ENCODE data around the gene ITGB2.

Gene ITGB2

DNA sequence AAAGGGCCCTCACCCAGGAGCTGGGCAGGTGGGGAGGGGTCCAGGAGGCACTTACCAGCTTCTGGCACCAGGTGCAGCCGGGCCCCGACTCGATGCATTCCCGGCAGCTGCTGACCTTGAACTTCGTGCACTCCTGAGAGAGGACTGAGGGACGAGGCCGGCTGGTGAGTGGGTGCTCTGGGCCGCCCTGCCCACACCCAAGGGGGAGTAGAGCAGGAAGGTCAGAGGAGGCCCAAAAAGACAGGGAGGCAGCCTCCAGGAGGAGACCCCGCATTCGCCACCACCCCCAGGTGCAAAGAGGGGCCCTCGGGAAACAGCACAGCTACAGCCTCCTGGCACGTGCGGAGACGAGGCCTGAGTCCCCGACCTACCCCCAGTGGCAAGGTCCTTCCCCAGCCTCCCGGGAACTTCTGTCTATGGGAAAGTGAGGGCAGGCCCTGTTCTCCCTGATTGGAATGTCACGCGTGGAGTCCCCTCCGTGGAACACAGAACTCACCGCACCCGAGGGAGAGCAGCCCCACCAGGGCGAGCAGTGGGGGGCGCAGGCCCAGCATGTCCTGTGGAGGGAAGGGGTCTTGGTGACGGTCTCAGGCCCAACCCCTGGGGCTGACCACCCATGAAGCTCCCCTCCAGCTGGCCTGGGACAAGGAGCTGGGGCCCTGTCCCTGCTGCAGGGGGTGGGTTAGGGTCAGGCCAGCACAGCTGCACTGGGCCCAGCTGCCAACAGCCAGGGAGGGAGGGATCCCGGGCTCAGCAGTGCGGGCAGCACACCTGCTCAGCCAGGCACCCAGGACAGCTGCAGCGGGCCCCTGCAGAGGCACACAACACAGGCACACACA lies 10.3 kb downstream of the ITGB2 start:
- DNase-seq (ENCODE audit: low read depth in 2 of 2), result no peak

DNA sequence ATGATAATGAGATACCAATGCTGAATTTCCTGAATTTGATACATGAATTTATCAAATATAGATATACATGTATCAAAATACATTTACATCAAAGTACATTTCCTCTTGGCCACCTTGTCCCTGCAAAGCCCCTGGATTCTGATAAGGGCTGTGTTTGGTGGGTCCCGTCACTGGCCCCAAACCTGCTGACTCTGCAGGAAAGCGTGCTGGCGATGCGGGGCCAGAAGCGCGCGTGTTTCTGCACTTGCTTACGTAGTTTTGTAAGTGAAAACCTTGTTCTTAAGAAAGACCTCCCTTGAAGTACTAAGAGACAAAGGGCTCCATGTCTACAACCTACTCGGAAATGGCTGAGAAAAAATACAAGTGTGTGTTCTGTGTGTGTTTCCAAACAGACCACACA lies 11.0 kb downstream of the ITGB2 start:
- no peak for DNase-seq (ENCODE audit: low read depth in 2 of 2)

DNA sequence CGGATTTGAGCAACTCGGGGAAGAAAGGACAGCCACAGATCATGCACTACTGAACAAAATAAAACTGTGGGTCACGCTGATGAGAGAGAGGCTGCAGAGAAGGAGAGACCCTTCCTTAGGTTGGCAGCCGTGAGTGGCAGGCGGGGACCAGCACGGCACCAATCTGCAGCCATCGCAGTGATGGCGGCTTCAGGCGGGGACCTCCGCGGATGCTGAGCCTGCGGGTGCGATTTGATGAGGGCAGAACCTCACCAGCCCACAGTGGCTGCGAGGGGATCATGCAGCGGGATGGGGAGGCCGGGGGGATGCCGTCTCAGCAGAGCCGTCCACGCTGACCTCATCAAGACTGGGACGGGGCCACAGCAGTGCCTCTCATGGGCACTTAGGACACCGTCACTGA lies 11.8 kb downstream of the ITGB2 start:
- DNase-seq (ENCODE audit: low read depth in 2 of 2), result no peak

DNA sequence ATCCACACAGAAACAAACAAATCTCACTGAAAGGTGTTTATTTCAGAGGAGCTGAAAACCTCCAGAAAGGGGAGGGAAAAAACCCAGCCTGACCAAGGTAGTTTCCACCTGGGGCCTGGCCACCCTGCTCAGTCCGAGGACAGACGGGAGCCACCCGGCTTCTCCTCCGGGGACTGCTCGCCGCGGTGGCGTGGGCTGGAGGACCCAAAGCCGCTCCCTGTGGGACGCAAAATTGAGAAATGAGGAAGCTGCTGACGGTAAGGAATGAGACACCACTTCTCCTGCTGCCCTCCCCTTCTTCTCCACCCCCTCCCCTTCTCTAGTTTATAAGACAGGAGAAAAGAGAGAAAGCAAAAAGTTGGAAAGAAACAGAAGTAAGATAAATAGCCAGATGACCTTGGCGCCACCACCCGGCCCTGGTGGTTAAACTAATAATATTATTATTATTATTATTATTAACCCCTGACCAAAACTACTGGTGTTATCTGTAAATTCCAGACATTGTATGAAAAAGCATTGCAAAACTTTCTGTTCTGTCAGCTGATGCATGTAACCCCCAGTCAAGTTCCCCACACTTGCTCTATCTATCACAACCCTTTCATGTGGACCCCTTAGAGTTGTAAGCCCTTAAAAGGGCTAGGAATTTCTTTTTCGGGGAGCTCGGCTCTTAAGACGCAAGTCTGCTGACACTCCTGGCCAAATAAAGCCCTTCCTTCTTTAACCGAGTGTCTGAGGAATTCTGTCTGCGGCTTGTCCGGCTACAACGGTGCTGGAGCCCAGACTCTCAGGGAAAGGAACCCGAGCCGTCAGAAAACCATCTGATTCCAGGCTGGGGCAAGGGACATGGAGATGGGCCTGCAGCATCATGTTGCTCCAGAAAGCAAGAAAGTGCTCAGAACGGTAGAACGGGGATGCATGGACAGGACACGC lies 12.5 kb downstream of the ITGB2 start:
- no peak for DNase-seq (ENCODE audit: low read depth in 2 of 2)

DNA sequence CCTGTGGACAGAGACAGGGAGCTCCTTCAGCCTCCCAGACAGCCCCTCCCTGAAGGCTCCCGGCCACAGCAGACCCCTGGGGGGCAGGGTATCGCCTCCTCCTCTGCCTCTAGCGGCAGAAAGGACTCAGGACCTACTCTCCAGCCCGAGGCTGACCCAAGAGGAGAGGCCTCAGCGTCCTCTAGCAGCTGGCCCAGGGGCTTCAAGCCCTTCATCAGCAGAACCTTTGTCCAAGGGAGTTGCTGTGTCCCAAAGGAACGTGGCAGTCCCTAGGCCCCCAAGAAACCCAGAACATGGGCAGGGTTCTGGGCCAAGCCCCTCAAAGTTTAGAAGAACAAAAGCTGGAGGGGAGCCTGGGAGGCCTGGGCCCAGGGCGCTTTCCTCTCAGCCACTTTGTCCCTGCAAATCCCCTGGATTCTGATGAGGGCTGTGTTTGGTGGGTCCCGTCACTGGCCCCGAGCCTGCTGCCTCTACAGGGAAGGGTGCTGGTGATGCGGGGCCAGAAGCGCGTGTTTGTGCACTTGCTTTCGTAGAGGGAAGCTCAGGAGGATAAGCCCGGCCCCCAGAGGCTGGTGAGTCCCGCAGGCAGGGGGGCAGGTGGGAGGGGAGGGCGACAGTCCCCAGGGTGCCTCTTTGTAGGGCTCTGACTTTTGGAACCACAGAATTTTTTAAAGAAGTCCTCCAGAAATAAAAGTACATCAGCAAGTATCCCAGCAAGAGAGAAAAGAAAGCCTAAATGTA lies 13.3 kb downstream of the ITGB2 start:
- DNase-seq (ENCODE audit: low read depth in 2 of 2), result no peak

DNA sequence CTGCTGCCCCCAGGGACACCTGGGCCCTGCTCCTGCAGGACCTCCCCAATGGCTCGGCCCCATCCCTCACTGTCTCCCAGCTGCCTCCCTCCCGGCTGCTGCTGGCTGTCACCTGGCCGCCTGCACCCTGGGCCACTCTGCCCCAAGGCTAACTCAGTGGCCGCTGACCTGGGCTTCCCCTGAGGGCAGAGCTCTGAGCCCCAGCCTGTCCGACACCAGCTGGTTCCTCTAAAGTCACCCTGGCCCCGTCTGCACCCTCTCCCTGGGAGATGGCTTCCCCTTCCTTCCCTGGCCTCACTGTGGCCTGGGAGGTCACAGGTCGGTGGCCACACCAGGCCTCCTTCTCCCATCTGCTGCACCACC lies 15.0 kb downstream of the ITGB2 start:
- no peak for DNase-seq (ENCODE audit: low read depth in 2 of 2)

DNA sequence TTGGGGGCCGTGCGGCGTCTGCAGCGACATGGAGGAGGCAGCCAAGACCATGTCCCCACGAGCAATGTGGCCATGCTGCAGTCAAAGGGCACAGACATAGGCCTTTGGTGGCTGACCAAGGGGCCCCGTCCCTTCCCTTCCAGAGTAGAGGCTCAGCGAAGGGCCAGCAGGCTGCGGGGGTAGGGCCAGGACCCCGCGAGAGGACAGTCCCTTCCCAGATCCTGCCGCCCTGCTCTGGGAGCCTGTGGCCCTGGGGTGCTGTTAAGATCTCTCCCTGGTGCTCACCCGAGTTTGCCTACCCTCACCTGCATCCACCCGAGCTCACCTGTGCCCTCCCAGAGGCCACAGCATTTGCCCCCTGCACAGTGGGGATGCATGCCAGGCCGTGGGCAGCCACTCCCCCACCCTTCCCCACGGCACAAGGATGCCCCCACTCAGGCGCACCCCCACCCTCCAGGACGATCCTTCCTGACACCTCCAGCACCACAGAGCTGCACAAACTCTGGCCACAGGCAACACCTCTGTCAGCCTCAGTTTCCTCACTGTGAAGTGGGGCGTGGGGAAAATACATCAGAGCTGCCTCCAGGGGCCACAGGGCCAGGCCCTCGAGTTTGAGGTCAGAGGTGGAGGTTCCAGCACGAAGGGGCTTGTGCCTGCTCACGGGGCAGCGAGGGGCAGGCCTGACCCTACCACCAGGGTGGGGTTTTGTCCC lies 15.5 kb downstream of the ITGB2 start:
- no peak for DNase-seq (ENCODE audit: low read depth in 2 of 2)

DNA sequence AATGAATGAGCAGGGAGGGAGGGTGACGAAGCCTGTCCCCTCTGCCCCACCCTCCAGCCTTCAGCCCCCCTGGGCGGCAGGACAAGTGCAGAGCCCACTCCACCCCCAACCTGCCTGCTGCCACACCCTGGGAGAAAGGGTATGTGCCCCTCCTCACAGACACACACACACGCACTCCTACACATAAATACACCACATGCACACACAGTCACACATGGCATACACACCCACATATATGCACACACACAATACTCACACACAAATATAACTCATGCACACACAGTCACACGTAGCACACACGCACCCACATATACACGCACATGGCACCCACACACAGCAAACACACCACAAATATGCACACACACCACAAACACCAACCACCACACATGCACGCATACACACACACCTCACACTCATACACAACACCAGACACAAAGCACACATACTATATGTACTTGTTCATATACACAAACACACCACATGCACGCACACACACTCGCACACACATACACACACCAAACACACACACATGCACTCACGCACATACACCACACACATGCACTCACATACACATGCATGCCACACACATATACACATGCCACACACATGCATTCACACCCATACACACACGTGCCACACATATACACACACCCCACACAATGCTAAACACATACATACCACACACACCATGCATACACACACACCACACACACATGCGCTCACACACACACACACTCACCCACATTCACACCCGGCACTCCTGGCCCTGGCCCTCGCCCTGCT lies 16.4 kb downstream of the ITGB2 start:
- DNase-seq (ENCODE audit: low read depth in 2 of 2), result no peak

DNA sequence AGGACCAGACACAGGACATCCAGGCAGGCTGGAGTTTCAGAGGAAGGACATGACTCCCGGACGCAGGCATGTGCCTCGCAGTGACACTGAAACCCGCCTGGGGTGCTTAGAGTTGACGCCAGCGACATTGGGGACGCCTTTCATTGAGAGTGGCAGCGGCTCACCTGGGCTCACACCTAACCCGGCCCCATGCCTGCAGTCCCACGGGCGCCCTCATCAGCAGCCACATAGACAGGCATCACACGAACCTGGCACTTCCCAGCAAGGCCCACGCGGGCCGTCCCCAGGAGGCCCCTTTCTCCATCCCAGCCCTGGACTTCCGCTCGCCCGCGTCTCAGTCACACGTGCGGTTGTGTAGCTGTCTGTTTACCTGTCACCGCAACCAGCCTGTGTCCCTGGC lies 17.0 kb downstream of the ITGB2 start:
- no peak for DNase-seq (ENCODE audit: low read depth in 2 of 2)

DNA sequence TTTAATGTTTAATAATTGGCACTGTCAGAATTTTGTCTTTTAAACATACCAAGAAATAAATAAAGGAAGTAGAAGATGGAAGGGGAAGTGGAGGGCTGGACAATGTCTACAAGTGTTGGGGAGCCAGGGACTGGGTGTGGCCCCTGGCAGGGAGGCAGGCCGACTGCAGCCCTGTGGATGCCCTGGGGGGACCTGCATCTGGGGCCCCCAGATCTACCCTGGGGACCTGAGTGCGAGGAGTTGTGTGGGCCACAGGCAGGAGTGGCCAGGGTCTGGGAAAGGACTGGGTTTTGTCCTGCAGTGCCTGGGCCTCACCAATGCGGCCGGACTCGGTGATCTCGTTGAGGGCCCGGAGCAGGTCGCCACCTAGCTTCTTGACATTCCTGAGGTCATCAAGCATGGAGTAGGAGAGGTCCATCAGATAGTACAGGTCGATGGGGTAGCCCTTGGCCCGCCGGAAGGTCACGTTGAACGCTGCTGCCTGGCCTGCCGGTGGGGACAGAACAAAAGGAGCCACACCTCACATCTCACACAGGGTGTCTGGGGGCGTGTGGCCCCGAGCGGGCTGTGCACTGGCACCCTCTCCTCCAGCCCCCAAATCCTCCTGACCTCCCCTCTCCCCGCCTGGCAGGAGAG lies 17.5 kb downstream of the ITGB2 start:
- DNase-seq (ENCODE audit: low read depth in 2 of 2), result no peak

DNA sequence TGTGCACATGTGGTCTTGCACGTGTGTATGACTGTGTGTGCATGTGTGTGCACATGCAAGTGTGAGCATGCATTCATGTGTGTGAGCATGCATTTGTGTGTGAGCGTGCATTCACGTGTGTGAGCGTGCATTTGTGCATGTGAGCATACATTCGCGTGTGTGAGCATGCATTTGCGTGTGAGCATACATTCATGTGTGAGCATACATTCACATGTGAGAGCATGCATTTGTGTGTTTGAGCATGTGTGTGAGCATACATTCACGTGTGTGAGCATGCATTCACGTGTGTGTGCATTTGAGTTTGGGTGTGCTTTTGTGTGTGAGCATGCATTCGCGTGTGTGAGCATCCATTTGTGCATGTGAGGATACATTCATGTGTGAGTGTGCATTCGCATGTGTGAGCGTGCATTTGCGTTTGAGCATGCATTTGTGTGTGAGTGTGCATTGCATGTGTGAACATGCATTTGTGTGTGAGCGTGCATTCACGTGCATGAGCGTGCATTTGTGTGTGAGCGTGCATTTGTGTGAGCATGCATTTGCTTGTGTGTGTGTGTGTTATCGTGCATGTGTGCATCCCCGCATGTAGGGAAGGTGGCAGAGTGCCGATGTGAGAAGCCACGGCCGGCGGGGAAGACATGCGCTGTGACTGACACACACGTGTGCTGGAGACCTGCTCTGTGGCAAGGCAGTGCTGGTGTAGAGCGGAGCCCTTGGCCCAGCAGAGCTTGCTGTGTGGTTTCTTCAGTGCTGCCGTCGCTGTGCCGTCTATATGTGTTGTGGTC lies 18.2 kb downstream of the ITGB2 start:
- no peak for DNase-seq (ENCODE audit: low read depth in 2 of 2)

DNA sequence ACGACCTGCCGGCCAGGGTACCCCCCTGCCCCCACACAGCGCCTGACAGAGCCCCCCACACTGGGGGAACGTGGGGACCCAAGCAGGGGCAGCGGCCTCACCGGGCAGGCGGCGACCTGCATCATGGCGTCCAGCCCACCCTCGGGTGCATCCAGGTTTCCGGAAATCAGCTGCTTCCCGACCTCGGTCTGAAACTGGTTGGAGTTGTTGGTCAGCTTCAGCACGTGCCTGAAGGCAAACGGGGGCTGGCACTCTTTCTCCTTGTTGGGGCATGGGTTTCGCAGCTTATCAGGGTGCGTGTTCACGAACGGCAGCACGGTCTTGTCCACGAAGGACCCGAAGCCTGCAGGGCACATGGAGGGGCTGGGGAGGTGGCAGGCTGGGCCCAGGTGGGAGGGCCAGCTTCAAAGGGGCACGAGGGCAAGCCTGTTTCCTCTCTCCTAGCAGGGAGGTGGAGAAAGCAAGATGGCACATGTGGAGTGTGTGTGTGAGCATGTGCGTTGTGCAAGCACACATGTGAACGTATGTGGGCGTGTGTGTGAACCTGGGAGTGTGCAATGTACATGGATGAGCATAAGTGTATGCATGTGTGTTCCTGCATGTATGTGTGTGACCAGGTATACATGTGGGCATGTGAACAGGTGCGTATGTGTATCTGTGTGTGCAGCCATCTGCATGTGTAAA lies 19.2 kb downstream of the ITGB2 start:
- DNase-seq (ENCODE audit: low read depth in 2 of 2), result no peak

DNA sequence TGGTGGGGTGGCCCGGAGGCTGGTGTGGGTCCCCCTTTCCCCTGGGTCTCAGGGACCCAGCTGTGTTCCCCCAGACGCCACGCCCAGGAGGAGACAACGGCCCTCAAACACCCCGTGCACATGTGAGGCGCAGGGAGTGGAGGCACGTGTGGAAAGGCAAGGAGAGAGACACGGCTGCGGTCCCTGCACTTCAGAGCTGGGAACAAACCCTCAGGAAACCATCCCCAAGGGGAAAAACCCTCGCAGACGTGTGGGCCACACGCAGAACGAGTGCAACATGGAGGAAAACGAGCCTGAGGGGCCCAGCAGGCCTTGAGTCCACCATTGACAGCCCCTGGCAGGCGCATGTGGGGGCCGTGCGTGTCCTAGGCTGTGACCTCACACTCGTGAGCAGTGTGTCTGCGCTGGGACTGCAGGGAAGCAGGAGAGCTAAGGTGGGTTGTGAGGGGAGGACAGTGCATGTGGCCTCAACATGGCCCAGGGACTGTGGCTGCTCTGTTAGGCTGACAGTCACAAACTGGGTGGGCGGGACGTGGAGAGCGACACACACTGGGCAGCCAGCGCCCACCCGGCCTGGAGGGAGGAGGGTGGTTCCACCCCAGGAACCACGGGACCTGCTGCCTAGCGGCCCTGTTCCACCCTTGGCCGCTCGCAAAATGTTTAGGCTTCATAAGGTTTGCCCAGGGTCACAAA lies 20.0 kb downstream of the ITGB2 start:
- DNase-seq (ENCODE audit: low read depth in 2 of 2), result no peak

DNA sequence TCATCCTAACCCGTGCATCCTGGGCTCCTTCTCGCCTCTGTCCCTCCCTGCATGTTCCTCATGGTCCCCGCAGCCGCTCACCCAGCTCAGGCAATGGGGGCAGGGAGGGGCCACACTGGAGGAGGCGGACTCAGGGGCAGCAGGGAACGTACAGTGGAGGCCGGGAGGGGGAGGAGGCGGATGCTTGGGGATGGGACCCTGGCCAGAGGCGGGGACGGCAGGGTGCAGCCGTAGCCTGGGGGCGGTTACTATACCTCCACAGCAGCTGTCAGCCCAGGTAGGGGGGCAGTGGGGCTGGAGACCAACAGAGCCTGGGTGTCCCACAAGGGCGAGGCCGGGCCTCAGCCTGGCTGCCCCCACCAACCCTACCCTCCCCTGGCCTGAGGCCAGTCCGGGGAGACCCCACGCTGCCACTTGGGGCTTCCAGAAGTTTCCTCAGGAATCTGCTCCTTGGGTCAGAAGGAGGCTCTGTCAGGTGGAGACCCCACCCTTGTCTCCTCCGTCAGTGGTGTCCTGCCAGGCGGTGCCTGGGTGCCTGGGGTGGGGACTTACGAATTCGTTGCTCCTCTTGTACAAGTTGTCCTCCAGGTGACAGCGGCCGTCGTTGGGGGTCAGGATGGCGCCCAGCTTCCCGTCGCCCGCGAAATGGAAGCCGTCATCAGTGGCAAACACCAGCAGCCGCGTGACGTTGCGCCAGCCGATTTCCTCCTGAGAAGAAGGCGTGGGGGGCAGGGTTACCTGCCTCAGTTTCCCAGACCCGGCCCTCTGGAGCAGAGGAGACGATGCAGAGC lies 20.7 kb downstream of the ITGB2 start:
- no peak for DNase-seq (ENCODE audit: low read depth in 2 of 2)

DNA sequence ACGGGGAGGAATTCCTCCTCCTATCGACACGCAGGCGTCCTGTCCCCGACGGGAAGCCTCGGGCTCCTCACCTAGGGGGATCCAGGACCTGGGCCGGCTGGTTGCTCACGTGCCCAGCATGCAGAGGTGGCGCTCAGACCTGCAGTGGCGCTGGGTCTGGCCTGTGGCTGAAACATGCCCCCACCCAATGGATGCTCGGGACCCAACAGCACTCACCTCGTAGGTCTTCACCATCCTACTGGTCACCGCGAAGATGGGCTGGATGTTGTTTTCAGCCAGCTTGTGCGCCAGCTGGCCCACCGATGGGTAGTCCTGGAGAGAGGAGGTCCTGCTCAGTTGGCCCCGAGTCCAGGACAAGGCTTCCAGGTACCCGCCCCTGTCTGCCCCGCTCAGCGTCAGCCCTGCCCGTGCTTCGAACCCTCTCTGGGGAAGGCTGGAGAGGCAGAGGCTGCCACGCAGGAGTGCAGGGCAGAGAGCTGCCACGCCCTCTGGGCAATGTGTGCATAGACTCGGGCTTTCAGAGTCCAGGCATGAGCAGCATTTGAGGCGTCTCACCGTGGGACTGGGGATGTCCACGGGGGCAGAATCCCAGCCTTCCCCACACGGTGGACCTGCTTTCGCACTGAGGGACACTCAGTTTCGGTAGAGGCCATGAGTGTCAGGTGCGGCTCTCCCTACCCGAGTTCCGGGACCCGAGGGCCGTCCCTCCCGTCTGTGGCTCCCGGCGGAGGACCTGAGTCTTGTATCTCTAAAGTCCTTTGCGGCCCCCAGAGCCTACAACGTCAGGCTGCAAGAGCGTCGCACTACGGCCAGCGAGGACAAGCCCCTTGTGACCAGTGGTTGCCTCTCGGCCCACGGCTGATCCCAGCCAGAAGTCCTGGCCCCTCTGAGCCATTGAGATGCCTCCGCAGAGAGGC lies 21.6 kb downstream of the ITGB2 start:
- no peak for DNase-seq (ENCODE audit: low read depth in 2 of 2)

DNA sequence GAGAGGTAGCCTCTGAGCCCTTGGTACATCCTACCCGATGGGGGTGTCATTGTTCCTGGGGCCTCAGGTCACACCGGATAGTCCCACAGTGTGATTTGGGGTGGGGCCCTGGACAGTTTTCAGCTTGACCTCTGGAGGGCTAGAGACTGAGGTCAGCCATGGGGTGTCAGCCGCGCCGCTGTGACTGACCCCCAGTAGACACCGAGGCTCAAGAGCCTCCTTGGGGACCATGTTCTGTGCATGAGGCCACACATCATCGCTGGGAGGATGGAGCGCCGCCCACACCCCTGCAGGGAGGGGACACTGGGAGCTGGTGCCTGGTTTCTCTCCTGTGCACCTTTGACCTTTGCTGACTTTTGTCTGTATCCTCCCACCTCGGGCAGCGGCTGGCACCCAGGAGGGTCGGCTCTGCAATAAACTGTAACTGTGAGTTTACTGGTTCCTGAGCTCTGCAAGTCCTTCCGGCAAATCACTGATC lies 22.6 kb downstream of the ITGB2 start:
- no peak for DNase-seq (ENCODE audit: low read depth in 2 of 2)
